Measurements from ENCODE around the gene WASHC2A.
"Not testable (repeated sequence)": the region's sequence is repeated elsewhere in the genome, so short reads cannot be mapped to it uniquely, and the experiment has no call there.

GRCh38 chr10:50075139-50075538 lies 7.4 kb downstream of the WASHC2A start:
- TF ChIP-seq FOXM1 (IDR thresholded peaks at IDR 0.05; ENCODE audit: borderline replicate concordance); TARDBP (IDR thresholded peaks at IDR 0.05); ELF4 (IDR thresholded peaks at IDR 0.05): not testable (repeated sequence)
